GM19240 (cell line): ENCODE results near the gene GUF1.
"Not testable (repeated sequence)": the region's sequence is repeated elsewhere in the genome, so short reads cannot be mapped to it uniquely, and the experiment has no call there.

Experiments used
- DNase-seq: peaks from one replicate; pipeline ENCODE4 v3.0.0; 2011; ENCODE audit warnings: low spot score; ENCODE audit not compliant: insufficient read length

Gene GUF1

DNA sequence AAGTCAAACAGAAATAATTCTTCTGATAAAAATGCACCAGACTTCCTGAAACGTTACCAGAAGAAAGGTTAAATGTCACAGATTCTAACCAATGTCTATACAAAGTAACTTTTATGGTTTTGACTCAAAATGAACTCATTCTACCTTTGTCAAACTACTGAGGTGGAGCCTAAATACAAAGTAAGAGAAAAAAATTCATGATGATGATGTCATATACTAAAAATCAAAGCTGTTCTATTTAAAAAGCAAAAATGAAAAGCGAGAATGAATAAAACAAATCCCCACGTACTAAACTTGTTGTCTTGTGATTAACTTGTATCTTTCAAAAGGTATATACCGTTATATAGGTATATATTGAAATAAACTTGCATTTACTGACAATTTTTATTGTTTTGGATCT is 26.5 kb downstream of the GUF1 start:
- DNase-seq = no peak

DNA sequence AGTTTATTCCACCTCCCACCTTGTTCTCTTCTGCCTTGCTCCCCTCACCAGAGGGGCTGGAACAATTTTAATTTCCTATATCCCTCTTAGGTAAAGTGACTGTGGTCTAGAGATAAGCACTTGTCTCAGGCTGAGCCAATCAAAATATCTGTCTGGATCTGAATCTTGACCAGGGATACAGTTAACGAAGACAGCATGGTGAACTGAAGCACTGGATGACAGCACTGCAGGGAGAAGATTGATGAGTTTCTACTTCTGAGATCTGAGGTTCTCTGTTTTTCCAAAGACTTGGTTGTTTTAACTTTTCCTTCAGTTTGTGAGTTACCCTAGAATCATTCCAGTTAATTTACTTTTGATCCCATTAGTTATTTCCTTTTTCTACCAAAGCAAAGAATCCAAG is 34.9 kb downstream of the GUF1 start:
- DNase-seq = no peak

DNA sequence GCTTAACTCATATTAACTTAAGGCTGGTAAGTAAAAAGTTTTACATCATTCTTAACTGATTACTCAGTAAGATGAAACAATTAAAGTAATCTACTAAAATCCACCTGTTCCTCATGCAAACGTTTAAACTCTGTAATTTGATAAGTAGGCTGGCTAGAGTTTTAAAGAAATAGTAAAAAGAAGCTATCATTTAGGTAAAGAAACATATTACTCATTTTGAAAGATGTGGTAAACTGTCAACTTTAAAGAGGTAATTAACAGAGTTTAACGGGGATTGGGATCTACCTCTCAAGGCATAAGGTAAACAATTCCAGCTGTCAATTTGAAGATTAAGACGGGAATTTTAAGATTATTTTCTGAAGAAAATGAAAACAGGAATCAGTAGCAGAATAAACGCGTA is 38.4 kb downstream of the GUF1 start:
- DNase-seq = no peak

DNA sequence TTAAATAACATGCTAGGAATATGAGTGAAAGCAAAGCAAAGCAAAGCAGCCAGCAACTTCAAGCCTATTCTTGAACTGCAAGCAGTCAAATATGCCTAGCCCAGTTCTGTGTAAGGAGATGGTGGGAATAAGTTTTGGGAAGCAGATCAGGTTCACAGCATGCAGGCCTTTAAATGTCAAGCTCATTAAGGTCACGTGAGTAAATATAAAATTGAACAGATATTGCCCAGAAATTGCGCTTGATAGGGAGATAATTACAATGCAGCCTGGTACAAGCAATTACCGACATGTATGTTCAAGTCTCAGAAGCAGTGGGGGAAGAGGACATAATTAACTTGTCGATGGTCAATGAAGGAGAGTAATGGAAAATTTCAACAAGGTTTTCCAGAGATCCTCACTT is 42.2 kb downstream of the GUF1 start:
- DNase-seq = no peak

DNA sequence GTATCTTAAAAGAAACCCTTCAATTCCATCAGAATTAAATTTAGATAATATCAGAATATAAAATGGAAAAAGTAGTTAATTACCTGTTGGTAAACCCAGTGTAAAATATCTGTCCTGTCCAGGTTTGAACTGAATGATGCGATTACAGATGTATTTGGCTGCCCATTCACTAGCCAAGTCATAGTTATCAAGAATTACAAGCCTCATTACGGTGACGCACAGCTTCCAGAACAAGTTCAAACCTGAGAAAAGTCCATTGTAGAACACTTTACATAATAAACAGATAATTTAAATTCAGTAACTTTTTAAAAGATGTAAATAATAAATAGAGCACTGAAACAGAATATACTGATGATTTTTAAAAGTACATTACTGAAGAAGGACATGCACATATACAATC is 43.8 kb downstream of the GUF1 start:
- no peak for DNase-seq

DNA sequence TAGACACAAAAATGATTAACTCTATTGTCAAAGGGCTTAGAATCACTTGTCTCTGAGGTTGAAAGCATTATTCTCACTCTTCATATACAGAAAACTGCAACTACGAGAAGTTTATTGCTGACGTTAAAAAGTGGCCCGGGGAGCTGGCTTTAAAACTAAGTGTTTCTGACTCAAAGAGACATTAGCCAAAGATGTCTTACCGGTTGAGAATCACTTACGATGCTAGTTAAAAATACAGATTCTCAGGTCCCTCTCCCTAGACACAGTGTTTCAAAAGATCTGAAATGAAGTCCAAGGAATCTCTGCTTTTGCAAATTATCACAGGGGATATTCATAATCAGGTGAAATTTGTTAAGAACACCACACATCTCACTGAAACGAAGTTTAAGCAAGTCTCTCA is 46.9 kb downstream of the GUF1 start:
- DNase-seq = no peak

DNA sequence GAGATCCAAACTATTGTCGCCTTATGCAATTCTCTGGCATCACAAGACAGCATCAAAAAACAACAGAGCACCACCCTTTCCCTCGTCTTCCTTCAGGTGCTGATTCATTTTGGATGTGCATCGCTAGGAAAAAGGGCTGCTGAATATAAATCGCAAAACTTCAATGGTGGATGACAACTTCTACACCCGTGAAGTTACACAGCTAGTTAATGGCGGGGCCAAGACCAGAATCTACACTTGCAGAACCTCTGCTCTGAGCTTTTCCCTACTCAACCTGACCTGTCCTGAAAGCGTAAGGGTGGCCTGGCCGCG is 47.5 kb downstream of the GUF1 start:
- no peak for DNase-seq

DNA sequence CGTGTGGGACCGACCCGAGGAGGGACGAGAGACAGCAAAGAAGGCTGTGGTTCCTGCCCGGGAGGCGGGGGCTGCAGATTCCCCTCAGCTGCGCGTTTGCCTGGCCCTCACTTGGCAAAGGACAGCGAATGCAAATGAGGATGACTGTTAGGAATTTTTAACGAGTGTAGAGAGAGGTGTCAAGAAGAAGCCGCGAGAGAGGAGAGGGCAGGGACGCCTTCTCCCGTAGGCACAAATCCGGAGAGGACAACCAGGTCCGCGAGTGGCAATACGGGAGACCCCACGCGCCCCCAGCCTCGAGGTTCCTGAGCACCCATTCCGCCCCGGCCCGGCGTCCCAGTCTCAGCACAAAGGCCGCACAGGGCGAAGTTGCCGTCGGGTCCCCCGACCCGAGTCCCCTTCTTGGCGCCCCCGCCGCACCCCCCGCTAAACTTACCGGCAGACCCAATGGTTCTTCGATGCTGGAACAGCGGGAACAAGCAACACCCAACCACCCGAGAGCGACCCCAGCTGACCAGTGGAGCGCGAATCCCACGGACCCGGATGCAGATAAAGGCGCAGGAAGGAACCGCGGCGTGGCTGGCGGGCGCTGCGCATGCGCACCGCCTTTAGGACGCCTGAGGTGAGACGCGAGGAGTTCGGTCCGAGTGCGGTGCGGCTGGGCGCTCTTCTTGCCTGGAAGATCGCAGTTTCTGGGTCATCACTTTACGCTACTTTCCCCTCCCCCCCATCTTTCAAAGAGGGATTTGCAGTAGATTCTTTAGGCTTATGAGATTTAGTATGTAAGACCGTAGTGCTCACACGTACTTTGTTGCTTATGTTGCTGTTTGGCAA is 48.0 kb downstream of the GUF1 start, which contains the start of gene GNPDA2:
Gene GNPDA2, minus strand, starts transcription at position 519 of the 834 bp plus-strand sequence. CDS start 4,349 bp downstream, outside the sequence.
- DNase-seq = peak; percentile 35

DNA sequence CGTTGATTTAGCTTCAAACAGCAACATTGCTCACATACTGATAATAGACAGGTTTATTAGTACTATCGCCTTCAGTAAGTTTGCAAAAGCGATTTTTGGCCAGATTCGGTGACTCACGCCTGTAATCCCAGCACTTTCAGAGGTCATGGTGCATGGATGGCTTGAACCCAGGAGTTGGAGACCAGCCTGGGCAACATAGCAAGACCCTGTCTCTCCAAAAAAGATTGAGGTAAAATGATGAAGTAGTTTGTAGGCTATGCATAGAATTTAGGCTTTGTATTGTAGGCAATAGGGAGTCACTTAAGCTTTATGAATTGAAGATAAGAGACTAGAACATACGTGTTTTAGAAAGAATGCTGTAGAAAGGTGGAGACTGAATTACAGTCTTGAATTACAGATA is 49.3 kb downstream of the GUF1 start:
- DNase-seq = no peak

DNA sequence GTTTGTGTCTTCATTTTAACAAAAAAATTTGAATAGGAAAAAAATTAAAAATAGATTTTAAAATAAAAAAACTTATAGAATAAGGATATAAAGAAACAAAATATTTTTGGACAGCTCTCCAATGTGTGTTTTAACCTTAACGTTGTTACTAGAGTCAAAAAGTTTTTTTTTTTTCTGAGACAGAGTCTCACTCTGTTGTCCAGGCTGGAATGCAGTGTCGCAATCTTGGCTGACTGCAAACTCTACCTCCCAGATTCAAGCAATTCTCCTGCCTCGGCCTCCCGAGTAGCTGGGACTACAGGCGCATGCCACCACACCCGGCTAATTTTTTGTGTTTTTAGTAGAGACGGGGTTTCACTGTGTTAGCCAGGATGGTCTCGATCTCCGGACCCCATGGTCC is 50.5 kb downstream of the GUF1 start:
- DNase-seq = not testable (repeated sequence)

DNA sequence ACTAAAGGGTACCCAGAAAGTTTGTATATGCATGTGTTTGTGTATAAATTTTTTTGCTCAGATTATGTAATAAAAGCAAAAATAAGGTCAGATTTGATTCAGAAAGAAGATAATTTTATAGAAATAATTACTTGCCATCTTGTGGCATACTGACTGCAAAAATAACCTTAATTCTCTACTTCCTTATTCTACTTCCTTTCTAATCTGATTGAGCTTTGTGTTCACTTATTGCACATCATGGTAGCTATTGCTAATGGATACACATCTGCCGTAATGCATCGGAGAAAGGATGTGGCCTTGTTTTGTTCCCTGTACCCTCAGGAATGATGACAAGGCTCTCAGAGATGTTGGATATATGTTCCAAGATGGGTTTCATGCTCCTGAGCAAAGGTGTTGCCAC is 58.7 kb downstream of the GUF1 start:
- no peak for DNase-seq

DNA sequence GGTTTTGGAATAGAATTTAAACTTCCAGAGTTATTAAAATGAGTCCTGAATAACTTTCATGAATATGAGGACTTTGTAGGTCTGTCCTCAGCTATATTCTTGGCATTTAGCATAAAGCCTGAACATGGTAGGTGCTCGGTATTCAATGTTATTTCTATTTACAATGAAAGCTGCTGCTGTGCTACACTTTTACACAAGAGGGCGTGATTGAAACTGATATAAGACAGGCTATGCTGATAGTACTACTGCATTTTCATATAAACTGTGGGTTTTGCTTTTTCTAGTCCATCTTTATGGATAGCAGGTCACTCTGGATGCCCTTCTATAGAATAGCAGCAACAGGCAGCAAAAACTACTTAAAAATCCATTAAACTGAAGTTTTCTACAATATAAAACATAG is 60.4 kb downstream of the GUF1 start:
- no peak for DNase-seq

DNA sequence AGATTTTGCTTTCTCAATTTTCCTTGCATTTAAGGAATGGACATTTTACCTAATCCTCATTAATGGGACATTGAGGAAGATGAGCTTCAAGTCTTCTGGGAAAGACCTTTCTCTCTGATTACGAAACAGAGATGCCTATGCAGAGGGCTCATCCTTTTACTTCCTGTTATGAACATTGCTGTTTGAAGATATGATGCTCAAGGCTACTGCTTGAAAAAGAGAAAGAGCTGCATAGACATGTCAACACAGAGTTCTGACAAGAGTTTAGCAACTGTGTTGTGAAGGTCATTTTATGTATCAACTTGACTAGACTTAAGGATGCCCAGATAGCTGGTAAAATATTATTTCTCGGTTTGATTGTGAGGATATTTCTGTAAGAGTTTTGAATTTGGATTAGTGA is 62.0 kb downstream of the GUF1 start:
- no peak for DNase-seq
